Heart left ventricle (tissue), 16 donors: Measurements from ENCODE around the gene GSK3A. TPM values are rescaled to one million over a fixed set of nuclear protein-coding genes. Genes with fewer than 3 reads are reported as not detected.
A peak's percentile ranks its signal among the peaks of the same experiment; 100 is the strongest.

Experiments
- ATAC-seq, 4 donors: fragments of 200-7000 bp; cut with Tn5 transposase; one replicate each; pipeline ENCODE4 v1.9.1; 2020 to 2022; ENCODE audit warnings: moderate library complexity in 4 of 4, mild to moderate bottlenecking in 3 of 4, moderate number of reproducible peaks in 1 of 4
- DNase-seq, 5 donors: peaks; one replicate each; pipeline ENCODE4 v3.0.0-alpha.2; 2020
- H3K27ac ChIP-seq, 12 donors: fragments of 200-600 bp; sonication (generic) in 4 of 12; one replicate each; pipeline versions ENCODE4 v1.5.0 to v1.8.0; 2016 to 2022; ENCODE audit warnings: mild to moderate bottlenecking in 2 of 12
- H3K27me3 ChIP-seq, 9 donors: fragments of 200-600 bp; sonication (generic) in 2 of 9; one replicate each; pipeline versions ENCODE4 v1.5.1 to v1.8.0; 2016 to 2022; ENCODE audit warnings: mild to moderate bottlenecking in 3 of 9
- H3K36me3 ChIP-seq, 9 donors: fragments of 200-600 bp; sonication (generic) in 2 of 9; one replicate each; pipeline versions ENCODE4 v1.5.0 to v1.8.0; 2018 to 2022; ENCODE audit warnings: mild to moderate bottlenecking in 2 of 9
- H3K4me1 ChIP-seq, 12 donors: fragments of 200-600 bp; sonication (generic) in 4 of 12; one replicate each; pipeline versions ENCODE4 v1.5.0 to v1.8.0; 2016 to 2022; ENCODE audit warnings: mild to moderate bottlenecking in 3 of 12
- H3K4me3 ChIP-seq, 12 donors: fragments of 200-600 bp; sonication (generic) in 4 of 12; one replicate each; pipeline versions ENCODE4 v1.5.0 to v1.8.0; 2017 to 2022; ENCODE audit warnings: mild to moderate bottlenecking in 9 of 12, moderate library complexity in 4 of 12
- H3K9me3 ChIP-seq, 12 donors: fragments of 200-600 bp; sonication (generic) in 4 of 12; one replicate each; pipeline versions ENCODE4 v1.5.0 to v1.8.0; 2016 to 2022; ENCODE audit warnings: mild to moderate bottlenecking in 1 of 12
- CTCF ChIP-seq, 12 donors: fragments of 200-600 bp; sonication (generic) in 4 of 12; IDR thresholded peaks; one replicate each; pipeline versions ENCODE4 v1.5.0 to v1.8.0; 2018 to 2022; ENCODE audit warnings: antibody characterized with exemption in 12 of 12, mild to moderate bottlenecking in 5 of 12
- POLR2A ChIP-seq, 2 donors: fragments of 450-650 bp; IDR thresholded peaks; one replicate each; pipeline ENCODE4 v1.6.1; 2017; ENCODE audit warnings: antibody characterized with exemption in 2 of 2, mild to moderate bottlenecking in 2 of 2, moderate library complexity in 2 of 2
- WGBS, 4 donors: extraction: QIAGEN DNeasy Blood & Tissue Kit in 2 of 4; methylation state at CpG; one replicate each; pipeline versions ENCODE4 v1.1.5 to v1.1.7; 2013 to 2018; 5-methylcytosine and 5-hydroxymethylcytosine counted together
- intact Hi-C, 10 donors: fragments of 100-400 bp; cut with DNase I; formaldehyde crosslinking; loops; one replicate each; pipeline versions ENCODE4 v1.11.1 to v1.14.2; 2022
- polyA plus RNA-seq, 2 donors: library from polyadenylated mRNA; stranded (reverse); fragments of 200-250 nt; gene quantifications; one replicate each; pipeline ENCODE4 v1.2.3, GENCODE V29; 2013
- total RNA-seq, 9 donors: library from RNA; depleted of rRNA in 2 of 9; stranded (reverse); fragments of >200 nt in 2 of 9; fragmentation: NEBNext Ultra II Directional in 3 of 9; extraction: Animal tissue kit (Norgen Biotek cat#: 25700) in 3 of 9; gene quantifications; one replicate each; pipeline versions ENCODE4 v1.1.0 to v1.2.4, GENCODE V29; 2016 to 2023
- donor health status: ischemic (EF 13 %, LVEDD 7.1; RV severe dilation, severe dysfunction).
- donor health status: healthy with polysubstance abuse.
- donor health status: DM: no; HTN: yes; CAD: no.
- donor health status: DM: no; HTN: no; CAD: no.
- donor health status: ischemic (EF 25% LVEDD 6.9; RV normal size, moderate dysfunction).
- donor health status: ischemic (EF 25% LVEDD 5.7; RV mildly dilated, moderate dysfunction).
- donor health status: healthy.
- donor health status: DM: yes; HTN: yes; CAD: no.
- donor health status: ischemic (EF 35%, LVEDD 5.7; RV mildly dilated, moderate dysfunction).
- donor health status: nonischemic (EF 11% LVEDD 7.7; RV severe dilation, severe dysfunction).
- donor health status: DM: yes; HTN: yes; CAD: no.
- donor health status: PGD.
- donor health status: ischemic (EF 29% LVEDD 5.4; RV normal size, mild dysfunction).
- donor health status: nonischemic (EF 23%, LVEDD 6.1; RV moderate dilation, normal function).

The GSK3A gene
- total and polyA plus RNA-seq, 11 donors: 22.5 to 76.5 (median 38.8) TPM

- intact Hi-C loops: no loop called here
- WGBS, 4 donors: 88 to 94% (median 93%) methylated on average over 16 to 22 of the region's 22 CpGs
- H3K9me3 ChIP-seq: no peaks in the 10 kb centered on the region
- no peak for ATAC-seq
- peaks cover 21 to 84% (median 68%) of the 10 kb centered on the region in 12 donors for H3K4me1 ChIP-seq
- H3K27me3 ChIP-seq: no peaks in the 10 kb centered on the region
- no peak overlapping the region for H3K4me3 ChIP-seq
- peaks cover 0 to 45% (median 29%) of the 10 kb centered on the region in 9 donors for H3K36me3 ChIP-seq
- no peak for DNase-seq
- peak overlapping the region in 1 of 12 donors; percentile 6 for H3K27ac ChIP-seq
- TF ChIP-seq CTCF (IDR thresholded peaks at IDR 0.05) (no peak), POLR2A (IDR thresholded peaks at IDR 0.05) (no peak)
Measured at GRCh38 chr19:42274065-42274682, 31.8 kb upstream of the GSK3A start.

GRCh38 chr19:42273407-42274064 is 31.1 kb upstream of the GSK3A start:
- H3K4me1 ChIP-seq: peaks cover 15 to 77% (median 62%) of the 10 kb centered on the region in 12 donors
- no peak for ATAC-seq
- H3K4me3 ChIP-seq: no peak overlapping the region
- TF ChIP-seq CTCF (IDR thresholded peaks at IDR 0.05) (no peak), POLR2A (IDR thresholded peaks at IDR 0.05) (no peak)
- no peaks in the 10 kb centered on the region for H3K9me3 ChIP-seq
- intact Hi-C loops: no loop called here
- WGBS, 4 donors: 91 to 94% (median 93%) methylated on average over 38 to 43 of the region's 43 CpGs
- DNase-seq: no peak
- no peak overlapping the region for H3K27ac ChIP-seq
- H3K27me3 ChIP-seq: no peaks in the 10 kb centered on the region
- H3K36me3 ChIP-seq: peaks cover 0 to 45% (median 29%) of the 10 kb centered on the region in 9 donors

- ATAC-seq: no peak
- intact Hi-C loops: no loop called here
- H3K9me3 ChIP-seq: no peaks in the 10 kb centered on the region
- H3K4me3 ChIP-seq: no peak overlapping the region
- no peak overlapping the region for H3K27ac ChIP-seq
- H3K27me3 ChIP-seq: no peaks in the 10 kb centered on the region
- H3K36me3 ChIP-seq: peaks cover 0 to 45% (median 29%) of the 10 kb centered on the region in 9 donors
- peaks cover 11 to 72% (median 56%) of the 10 kb centered on the region in 12 donors for H3K4me1 ChIP-seq
- 95 to 97% (median 96%) methylated on average over 17 to 23 of the region's 23 CpGs for WGBS, 4 donors
- no peak for TF ChIP-seq CTCF (IDR thresholded peaks at IDR 0.05)
- no peak for TF ChIP-seq POLR2A (IDR thresholded peaks at IDR 0.05)
- DNase-seq: peak in 1 of 5 donors; percentile 28
Measured at GRCh38 chr19:42272989-42273406, 30.6 kb upstream of the GSK3A start.

- Histone ChIP-seq H3K27me3 (no peaks in the 10 kb centered on the region), H3K9me3 (no peaks in the 10 kb centered on the region), H3K4me1 (peaks cover 8 to 71% (median 56%) of the 10 kb centered on the region in 12 donors), H3K4me3 (no peak overlapping the region), H3K36me3 (peaks cover 0 to 45% (median 29%) of the 10 kb centered on the region in 9 donors), H3K27ac (no peak overlapping the region)
- 88 to 91% (median 90%) methylated on average over 6 to 9 of the region's 9 CpGs for WGBS, 4 donors
- peak in 1 of 5 donors; percentile 28 for DNase-seq
- intact Hi-C loops: no loop called here
- TF ChIP-seq POLR2A (IDR thresholded peaks at IDR 0.05) (no peak), CTCF (IDR thresholded peaks at IDR 0.05) (no peak)
- ATAC-seq: no peak
Measured at GRCh38 chr19:42272535-42272897, 30.1 kb upstream of the GSK3A start.
